GM18517 (cell line): Measurements from ENCODE around the gene EEPD1.

Experiments
- ATAC-seq: cut with Tn5 transposase; IDR thresholded peaks from one replicate; pipeline ENCODE4 v1.9.1; 2021; ENCODE audit warnings: mild to moderate bottlenecking, moderate library complexity; ENCODE audit not compliant: unreplicated experiment

Gene EEPD1

GRCh38 chr7:36296284-36296683, 143.2 kb downstream of the EEPD1 start:
- no peak for ATAC-seq

DNA sequence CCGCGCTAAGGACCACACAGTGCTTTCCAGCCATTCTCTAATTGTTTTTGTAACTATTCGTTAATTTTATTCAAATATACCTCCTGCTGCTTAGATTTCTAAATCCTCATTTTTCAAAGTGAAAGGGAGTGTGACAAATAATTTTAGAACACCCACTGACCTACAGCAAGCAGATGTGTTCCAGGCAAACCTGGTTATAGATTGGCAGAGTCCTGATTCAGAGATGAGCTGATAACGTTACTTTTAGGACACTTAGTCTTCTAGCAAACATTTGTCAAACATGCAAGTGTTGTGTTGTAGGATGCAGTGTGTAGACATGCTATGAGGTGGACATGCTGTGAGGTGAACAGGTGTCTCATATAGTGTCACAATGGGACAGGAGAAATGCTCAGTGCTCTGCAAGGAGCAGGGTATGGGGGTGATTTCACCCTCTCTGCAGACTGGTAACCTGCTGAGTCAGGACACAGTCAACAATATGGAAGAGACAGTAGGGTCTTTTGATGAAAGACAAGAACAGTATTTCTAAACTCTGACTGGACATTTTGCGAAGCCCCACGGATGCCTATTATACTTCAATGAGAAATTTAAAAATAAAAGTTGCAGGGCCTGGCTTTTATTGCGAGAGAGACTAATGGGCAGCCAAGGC, 144.4 kb downstream of the EEPD1 start:
- ATAC-seq = no peak

GRCh38 chr7:36298106-36298505, 145.1 kb downstream of the EEPD1 start:
- no peak for ATAC-seq

- no peak for ATAC-seq
These were observed 146.2 kb downstream of the EEPD1 start for GRCh38 chr7:36299223-36299774.

DNA sequence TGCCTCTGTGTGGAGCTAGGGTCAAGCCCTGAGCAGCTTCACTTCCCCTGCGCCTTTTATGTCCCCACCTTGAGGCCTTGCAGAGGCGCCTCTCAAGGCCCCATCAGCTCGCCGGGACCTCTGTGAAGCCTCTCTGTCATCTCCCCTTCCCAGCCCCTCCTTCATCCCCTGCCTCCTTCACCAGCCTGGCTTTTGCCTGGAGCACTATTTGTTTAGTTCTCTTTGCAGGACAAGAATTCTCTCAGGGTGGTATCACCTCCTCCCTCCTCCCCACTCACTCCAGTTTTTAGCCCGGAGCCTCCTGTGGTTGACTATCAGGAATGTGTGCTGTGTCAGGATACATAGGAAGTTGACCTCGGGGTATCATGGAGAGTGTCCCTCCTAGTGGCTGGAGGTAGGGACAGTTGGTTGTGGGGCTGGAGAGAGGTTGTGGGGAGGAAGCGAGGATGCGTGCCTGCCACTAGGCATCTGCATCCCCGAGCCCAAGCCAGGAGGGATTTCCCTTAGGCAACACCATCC, 146.8 kb downstream of the EEPD1 start:
- ATAC-seq = no peak

DNA sequence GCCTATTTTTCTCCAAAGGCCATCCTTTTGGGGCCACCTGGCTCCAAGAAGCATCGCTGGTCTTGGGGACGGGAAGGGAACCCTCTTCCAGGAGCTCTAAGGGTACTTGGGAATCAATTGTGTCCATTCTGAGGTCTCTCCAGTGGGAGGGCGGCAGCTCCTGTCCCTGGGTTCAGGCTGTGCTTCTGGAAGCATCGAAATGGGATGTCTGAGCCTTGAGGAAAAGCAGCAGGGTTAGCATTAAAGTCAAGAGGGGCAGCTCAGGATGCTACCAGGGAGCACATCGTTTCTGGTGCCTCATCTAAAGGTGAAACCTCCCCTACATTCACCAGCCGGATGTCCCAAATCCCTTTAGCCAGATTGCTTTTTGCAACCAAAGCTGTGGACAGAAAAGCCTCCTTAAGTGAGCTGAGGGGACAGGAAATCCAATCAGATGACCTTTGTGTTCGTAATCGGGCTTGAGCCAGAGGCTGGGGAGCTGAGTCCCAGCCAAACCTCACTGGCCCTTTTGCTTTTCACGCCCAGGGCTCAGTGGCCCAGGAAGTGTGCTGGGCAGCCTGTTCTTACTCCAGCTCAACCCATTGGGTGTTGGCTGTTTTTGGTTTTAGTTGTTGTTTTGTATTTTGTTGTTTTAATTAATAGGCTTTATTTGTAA, 147.8 kb downstream of the EEPD1 start:
- no peak for ATAC-seq

DNA sequence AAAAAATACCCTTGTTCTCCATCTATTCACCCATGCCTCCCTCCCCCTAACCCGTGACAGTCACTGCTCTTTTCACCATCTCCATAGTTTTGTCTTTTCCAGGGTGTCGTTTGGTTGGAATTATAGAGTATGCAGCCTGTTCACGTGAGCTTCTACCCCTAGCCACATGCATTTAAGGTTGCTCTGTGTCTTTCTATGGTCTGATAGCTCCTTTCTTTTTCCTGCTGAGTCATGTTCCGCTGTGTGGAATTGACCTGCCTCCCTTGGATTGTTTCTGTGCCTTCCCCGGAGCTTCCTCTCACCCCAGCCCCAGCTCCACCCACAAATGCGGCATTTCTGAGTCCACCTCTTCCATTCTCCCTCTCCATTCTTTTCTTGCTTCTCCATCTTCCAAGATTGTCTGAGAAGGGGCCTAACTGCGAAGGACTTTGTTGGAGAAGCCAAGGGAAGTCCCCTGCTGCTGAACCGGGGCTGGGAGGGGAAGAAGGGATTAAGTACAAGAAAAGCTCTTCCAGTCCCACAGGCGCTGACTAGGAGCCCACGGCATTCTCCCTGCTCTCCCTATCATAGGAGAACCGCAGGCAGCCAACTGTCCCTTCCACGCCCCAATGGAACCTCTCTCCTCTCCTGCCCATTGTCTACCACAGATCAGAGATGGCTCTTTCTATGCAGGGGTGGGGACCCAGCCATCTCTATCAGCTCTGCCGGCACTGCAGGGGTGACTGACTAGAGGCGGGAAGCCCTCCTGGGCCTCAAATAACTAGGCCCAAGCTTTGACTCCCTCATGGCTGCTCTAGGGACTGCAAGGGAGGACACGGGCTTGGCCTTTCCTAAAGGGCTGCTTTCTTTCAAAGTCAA, 149.1 kb downstream of the EEPD1 start:
- ATAC-seq = no peak

DNA sequence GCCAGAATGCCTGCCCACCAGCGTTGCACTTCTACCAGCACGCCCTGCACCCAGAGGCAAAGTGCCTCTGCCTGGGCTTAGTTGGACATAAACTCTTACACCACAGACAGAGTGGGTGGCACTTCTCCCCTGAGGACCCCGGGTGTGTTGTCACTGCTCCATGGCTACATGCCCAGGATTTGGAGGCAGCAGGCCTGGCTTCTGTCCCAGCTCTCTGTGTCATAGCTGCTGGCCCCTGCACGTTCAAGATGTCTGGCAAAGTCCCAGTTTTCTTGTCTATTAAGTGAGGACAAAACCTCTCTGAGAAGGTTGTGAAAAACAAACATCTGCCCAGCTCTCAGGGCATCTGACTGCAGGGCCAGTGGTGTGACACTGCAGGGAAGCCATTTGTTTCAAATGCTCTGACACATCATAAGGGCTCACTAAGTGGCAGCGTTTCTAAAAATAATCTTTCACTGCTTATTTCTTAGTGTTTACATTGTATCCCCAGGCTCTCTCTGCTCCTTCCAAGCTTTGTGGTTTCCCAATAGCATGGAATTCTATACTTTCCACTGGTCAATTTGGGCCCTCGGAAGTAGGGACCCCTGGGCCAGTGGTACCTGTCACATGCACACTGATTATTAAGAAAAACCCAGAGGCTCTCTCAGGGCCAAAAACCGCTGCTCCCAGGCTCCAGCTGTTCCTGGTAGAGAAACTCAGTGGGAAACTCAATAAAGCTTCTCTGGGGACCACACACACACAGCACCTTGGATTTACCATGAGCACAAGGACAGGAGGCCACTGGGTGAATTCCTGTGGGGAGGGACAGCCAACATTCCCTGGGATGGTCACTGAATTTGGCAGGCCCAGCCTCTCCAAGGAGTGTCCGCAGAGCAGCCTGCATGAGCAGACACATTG, 150.4 kb downstream of the EEPD1 start:
- ATAC-seq = no peak

GRCh38 chr7:36304099-36304425, 151.0 kb downstream of the EEPD1 start:
- no peak for ATAC-seq

DNA sequence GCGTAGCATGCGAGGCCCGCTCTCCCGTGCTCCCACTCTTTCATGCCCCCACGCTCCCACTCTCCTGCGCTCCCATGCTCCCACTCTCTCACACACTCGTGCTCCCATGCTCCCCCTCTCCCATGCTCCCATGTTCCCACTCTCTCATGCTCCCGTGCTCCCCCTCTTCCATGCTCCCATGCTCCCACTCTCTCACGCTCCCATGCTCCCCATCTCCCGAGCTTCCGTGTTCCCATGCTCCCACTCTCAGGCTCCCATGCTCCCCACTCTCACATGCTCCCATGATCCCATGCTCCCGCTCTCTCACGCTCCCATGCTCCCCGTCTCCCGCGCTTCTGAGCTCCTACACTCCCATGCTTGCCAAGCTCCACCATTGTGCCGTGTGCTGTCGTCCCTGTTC, 152.2 kb downstream of the EEPD1 start:
- ATAC-seq = no peak

GRCh38 chr7:36305648-36306047, 152.6 kb downstream of the EEPD1 start:
- ATAC-seq = no peak

- ATAC-seq = no peak
These were observed 153.2 kb downstream of the EEPD1 start for GRCh38 chr7:36306222-36306621.

- ATAC-seq = no peak
These were observed 153.7 kb downstream of the EEPD1 start for GRCh38 chr7:36306722-36307121.

DNA sequence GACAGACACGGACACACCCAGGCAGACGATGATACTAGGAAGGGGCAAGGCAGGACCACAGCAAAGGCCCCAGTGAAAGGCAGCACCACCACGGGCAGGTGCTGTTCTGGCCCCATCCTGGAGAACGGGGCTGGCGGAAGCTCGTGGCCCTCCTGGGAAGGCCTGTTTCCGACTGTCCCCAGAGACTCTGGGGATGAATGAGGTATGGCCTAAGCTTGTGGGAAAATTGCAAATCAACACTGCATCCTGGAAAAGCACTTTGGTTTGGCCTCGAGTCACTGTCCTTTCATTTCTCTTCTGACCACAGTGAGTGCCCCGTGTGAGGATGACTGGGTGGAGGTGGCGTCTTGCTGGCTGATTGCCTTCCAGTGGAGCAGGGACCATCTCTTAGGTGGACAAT, 155.0 kb downstream of the EEPD1 start:
- ATAC-seq = no peak

DNA sequence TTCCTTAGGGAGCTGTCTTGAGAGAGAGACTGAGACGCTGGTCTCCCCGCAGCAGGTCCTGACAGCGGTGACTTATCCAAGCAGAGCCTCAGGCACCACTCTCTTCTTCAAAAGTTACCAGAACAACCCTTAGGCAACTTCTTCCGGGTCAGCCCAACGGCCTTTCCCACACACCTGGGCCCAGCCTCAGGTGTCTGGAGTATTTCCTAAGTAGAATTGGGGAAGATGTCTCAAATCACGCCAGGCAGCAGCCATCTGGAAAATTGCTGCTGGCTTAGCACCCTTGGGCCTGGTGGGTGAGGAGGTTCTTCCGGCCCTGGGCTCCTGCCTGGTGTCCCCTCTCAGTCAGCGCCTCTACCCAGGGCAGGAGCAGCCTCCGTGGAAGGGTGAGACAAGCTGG, 156.2 kb downstream of the EEPD1 start:
- ATAC-seq = no peak

DNA sequence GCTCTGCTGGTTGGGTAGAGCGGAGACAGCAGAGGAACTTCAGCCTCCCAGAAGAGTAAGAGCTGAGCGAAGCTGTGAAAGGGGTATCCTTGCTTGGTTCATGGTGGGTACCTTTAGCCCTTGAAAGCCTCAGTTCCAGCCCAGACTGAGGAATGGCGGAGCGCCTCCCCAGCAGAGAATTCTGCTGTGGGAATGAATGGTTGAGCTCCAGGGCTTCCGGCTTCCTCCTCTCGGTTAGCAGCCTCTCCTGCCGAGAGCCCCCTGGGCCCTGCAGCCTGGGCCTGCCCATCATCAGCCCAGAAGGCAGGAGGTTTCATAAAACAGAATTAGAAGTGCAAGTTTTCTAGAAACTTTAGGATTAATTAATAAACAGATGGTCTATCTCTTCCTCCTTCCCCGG, 156.7 kb downstream of the EEPD1 start:
- no peak for ATAC-seq

DNA sequence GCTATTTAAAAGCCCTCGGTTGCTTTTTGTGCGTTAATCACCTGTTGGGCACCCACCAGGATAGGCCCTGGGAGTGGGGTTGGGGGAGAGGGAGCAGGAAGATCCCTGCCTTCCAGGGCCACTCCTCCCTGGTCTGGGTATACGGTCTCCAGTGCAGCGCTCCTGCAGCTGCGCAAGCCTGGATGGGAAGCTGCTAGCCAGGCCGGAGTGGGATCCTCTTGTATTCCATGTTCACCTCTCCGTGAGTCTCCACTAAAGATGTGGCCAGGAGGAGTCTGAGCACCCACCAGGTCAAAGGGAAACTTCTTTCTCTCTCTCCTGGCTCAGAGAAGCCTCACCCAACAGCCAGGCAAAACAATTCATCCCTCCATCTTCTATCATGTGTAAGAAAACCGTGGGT, 157.8 kb downstream of the EEPD1 start:
- no peak for ATAC-seq

DNA sequence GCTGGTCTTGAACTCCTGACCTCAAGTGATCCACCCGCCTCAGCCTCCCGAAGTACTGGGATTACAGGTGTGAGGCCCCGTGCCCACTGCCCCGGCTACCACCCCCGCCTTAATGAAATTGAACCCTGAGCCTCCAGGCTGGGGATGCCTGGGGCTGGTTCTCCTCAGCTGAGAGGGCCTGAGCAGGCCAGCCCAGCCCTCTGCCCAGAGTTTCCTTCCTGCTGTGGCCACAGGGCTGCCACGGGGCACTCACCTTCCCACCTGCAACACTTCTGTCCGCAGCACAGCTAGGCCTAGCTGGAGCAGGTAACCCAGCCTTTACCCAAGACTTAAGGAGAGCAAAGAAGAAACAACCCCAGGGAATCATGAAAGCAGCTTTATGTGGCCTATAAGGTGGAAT, 158.5 kb downstream of the EEPD1 start:
- ATAC-seq = no peak

DNA sequence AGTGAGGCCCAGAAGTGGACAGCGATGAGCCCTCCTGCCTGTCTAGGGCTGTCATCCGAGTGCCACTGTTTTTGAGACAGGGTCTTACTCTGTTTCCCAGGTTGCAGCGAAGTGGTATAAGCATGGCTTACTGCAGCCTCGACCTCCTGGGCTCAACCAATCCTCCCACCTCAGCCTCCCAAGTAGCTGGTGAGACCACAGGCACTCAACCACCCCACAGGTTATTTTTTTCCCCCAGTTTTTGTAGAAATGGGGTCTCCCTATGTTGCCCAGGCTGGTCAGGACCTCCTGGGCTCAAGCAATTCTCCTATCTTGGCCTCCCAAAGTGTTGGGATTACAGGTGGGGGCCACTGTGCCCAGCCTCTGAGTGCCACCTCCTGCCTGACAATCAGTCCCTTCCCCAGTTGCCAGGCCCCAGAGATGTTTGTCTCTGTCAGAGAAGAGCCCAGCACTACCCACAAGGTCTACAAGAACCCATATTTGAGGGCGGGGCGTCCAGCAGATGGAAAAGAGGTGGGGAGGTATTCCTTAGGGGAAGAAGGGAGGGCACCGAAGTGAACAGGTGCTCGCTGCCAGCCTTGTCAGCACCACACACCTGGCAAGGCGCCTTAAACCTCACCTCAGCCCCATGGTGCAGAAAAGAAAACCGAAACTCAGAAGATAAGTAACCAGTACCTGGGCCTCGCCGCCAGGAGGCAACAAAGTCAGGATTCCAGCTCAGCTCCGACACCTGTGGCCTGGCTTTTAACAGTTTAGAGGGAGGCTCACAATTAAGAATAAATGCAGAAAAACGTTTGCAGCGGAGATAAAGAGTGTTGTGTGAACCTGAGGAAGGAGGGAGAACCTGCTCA, 159.2 kb downstream of the EEPD1 start:
- ATAC-seq = no peak

GRCh38 chr7:36312915-36313334, 159.9 kb downstream of the EEPD1 start:
- ATAC-seq = no peak
